Measurements from ENCODE around the gene PIGQ.

DNA sequence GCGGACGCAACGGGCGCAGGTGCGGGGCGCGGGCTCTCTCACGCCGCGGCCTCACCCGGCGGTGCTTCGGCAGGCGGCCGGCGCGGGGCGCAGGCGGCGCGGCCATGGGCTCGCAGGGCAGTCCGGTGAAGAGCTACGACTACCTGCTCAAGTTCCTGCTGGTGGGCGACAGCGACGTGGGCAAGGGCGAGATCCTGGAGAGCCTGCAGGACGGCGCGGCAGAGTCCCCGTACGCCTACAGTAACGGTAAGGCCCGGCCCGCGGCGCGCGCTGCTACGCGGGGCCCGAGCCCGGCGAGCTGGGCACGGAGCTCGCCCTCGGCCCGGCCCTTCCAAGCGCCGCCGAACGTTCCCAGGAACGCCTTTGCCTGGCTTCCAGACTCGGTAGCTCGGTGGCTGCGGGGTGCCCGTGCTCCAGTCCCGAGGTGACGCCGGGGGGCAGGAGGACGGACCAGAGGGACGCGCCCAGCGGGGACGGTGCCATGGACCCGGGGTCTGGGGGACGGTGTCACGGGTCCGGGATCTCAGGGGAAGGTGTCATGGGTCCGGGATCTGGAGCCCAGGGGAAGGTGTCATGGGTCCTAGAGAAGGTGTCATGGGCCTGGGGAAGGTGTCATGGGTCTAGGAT is 20.5 kb downstream of the PIGQ start:
- TF ChIP-seq, protein P1, sequence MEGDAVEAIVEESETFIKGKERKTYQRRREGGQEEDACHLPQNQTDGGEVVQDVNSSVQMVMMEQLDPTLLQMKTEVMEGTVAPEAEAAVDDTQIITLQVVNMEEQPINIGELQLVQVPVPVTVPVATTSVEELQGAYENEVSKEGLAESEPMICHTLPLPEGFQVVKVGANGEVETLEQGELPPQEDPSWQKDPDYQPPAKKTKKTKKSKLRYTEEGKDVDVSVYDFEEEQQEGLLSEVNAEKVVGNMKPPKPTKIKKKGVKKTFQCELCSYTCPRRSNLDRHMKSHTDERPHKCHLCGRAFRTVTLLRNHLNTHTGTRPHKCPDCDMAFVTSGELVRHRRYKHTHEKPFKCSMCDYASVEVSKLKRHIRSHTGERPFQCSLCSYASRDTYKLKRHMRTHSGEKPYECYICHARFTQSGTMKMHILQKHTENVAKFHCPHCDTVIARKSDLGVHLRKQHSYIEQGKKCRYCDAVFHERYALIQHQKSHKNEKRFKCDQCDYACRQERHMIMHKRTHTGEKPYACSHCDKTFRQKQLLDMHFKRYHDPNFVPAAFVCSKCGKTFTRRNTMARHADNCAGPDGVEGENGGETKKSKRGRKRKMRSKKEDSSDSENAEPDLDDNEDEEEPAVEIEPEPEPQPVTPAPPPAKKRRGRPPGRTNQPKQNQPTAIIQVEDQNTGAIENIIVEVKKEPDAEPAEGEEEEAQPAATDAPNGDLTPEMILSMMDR (IDR thresholded peaks at IDR 0.05) = no peak
- TF ChIP-seq POLR2A (IDR thresholded peaks at IDR 0.05) = no peak
- TF ChIP-seq EP300 (IDR thresholded peaks at IDR 0.05) = no peak
- TF ChIP-seq POLR2AphosphoS5 (IDR thresholded peaks at IDR 0.05) = peak in 1 of 3 donors; percentile 10
